Measurements from ENCODE around the gene ANTXR1.

Gene ANTXR1

DNA sequence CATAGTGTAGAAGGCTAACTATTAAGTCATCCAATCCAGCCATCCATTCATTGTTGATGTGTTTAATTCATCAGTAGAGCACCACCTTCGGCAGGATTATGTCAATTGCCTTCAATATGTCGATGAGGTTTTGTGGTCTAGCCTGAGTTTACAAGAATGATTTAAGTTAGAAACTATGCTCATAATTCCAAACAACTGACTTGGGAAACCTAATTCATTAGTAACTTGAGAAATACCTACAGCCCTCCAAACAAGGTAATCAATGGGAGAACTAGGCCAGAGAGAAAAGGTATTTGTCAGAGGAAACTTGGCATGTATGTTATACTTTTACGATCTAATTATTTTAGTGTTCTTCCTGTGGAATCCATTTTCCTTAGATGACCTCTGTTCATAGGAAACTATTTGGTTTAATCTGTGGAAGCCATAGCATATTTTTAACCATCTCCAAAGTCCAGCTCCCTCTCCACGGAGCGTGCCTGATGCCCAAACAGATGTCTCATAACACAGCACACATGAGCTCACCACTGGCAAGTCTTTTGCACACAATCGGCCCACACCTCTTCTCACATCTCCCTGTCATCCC lies 225.6 kb downstream of the ANTXR1 start:
- no peak overlapping the region for H3K27ac ChIP-seq
- no peak for TF ChIP-seq ZFX (IDR thresholded peaks at IDR 0.05)
- TF ChIP-seq CTCF (conservative IDR thresholded peaks at IDR 0.05): no peak

DNA sequence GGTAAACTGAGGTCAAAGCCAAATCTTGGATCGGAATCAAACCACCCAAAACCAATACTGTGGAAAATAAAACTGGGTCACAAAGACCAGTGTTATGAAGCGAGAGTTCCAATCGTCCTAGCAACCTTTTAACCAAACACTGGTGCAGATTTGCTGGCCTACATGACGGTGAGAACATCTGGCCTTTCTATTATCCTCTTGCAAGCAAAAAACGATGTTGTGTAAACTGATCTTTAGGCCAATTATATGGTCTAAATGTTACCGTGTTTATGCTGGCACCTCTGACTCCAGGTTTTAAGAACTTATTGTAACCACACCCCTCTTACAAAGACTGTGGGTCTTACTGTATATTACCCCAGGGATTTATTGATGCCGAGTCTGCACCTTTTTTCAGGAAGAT lies 228.1 kb downstream of the ANTXR1 start:
- TF ChIP-seq CTCF (conservative IDR thresholded peaks at IDR 0.05): no peak
- TF ChIP-seq ZFX (IDR thresholded peaks at IDR 0.05): no peak

DNA sequence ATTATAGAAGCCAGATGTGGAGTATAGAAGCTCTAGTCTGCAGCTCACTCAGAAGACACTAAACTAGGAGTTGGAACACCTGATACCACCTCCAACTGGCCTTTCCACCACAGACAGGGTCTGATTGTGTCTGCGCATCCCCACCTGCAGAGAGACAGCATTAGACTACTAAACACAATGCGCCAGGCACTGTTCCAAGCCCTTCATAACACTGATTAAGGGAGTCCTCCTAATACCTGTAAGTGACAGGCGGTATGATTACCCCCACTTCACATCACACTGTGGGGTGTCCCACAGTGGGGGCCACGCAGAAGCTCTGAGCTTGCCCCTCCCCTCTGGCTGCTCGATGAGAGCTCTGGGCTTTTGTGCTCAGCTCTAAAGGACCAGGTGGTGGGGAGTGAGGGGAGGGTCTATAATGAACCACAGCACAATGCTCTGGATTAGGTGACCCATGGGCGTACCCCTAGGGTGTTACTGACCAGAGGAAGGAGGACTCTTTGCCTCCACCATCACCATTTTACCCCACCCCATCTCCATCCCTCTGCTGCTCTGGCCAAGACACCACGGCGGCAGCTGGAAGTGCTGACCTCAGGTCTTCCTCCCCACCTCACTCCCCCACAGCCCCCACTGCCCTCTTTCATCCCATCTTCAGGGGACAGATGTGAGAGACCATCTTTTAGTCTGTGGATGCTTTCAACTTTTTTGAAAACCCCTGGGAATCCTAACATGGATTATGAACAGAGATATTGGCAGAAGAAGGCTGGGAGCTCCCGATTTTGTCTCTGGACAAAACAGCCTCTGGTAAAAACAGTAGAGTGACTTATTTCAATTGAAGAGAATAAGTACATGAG lies 228.9 kb downstream of the ANTXR1 start:
- no peak overlapping the region for H3K27ac ChIP-seq
- TF ChIP-seq ZFX (IDR thresholded peaks at IDR 0.05): no peak
- no peak for TF ChIP-seq CTCF (conservative IDR thresholded peaks at IDR 0.05)

More for the DNA sequence above, 228.1 kb downstream of the ANTXR1 start:
- H3K27ac ChIP-seq: no peak overlapping the region

GRCh38 chr2:69242651-69243051 lies 229.7 kb downstream of the ANTXR1 start:
- H3K27ac ChIP-seq: no peak overlapping the region
- TF ChIP-seq ZFX (IDR thresholded peaks at IDR 0.05): no peak

DNA sequence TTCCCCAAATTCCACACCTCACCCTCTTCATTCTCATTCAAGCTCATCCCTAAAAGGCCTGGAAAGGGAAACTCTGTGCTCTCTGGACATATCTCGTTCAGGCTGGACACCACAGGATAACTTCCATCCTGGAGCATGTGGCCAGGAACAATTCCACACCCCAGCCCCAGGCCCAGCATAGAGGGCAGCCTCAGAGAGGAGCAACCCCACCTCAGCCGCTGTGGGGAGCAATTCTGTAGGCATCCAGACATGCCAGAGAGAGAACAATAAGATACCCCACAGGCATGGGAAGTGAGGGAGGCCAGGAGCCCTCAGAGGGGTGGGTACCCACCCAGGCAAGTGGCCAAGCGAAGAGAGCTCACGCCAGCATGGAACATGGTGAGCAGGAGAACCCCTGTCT lies 230.7 kb downstream of the ANTXR1 start:
- H3K27ac ChIP-seq: no peak overlapping the region
- TF ChIP-seq ZFX (IDR thresholded peaks at IDR 0.05): no peak

- no peak overlapping the region for H3K27ac ChIP-seq
- TF ChIP-seq CTCF (conservative IDR thresholded peaks at IDR 0.05) (no peak), ZFX (IDR thresholded peaks at IDR 0.05) (no peak)
Measured at GRCh38 chr2:69244882-69245281, 231.9 kb downstream of the ANTXR1 start.

DNA sequence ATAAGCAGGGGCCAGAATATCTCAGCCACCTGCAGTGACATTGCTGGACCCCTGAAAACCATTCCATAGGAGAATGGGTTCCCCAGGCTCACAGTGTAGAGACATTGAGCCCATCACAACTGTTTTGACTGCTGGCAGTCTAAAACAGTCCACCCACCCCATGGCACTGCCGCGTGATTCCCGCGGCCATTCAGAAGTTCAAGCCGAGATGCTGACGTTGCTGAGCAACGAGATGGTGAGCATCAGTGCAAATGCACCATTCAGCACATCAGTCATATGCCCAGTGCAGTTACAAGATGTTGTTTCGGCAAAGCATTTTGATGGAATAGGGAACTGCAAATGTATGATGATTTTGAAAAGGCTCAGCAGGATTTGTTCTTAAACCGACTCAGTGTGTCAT lies 234.6 kb downstream of the ANTXR1 start:
- no peak for TF ChIP-seq CTCF (conservative IDR thresholded peaks at IDR 0.05)
- H3K27ac ChIP-seq: no peak overlapping the region

- TF ChIP-seq ZFX (IDR thresholded peaks at IDR 0.05) (no peak), CTCF (conservative IDR thresholded peaks at IDR 0.05) (no peak)
- no peak overlapping the region for H3K27ac ChIP-seq
Measured at GRCh38 chr2:69248232-69248631, 235.3 kb downstream of the ANTXR1 start.

Data from C4-2B (cell line).